Measurements from ENCODE around the gene HACL1.
A peak's percentile ranks its signal among the peaks of the same experiment; 100 is the strongest.
"Not testable (repeated sequence)": the region's sequence is repeated elsewhere in the genome, so short reads cannot be mapped to it uniquely, and the experiment has no call there.

Gene HACL1

DNA sequence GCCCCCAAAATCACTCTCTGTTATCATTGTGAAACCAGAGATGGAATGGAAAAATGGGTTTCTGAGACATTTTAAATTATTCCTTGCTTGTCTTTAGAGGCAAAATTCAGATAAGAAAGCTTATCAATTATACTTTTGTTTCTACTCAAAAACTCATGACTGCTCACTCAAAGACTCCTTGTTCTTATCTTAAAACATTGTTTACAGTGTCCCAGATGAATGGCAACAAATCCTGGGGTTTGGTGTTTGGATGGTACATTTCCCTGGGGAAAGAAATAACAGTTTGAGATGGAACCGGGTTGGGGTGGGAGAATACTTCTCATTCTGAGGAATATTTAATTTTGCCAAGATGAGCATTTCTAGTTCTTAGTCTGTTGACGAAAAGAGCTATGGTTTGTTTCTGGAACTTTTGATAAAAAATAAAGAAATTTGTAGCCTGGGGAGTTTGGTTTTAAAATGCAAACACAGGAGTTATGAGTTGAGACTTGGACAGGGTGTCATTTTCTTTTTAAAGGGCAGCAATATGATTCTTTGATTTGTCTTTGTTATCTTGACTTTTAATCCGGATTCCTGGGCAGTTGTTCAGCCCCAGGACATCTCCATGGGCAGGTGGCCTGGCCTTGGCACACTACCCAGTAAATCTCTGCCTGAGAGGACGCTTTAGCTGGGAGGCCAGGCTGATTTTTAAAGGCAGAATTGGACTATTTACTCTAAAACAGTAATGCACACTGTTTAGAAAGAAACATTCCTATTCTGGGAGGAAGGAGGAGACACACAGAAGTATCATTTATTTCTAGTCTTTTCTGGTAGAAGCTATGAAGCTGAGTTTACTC lies 32.6 kb upstream of the HACL1 start:
- DNase-seq (no peak), ATAC-seq (no peak)
- Mint-ChIP-seq H3K9me3 (no peaks in the 10 kb centered on the region), H3K27ac (peak overlapping the region; percentile 38 to 50), H3K4me1 (peaks cover 86% of the 10 kb centered on the region), H3K4me3 (peak overlapping the region in 1 of 2 donors; percentile 19), H3K27me3 (no peaks in the 10 kb centered on the region)

DNA sequence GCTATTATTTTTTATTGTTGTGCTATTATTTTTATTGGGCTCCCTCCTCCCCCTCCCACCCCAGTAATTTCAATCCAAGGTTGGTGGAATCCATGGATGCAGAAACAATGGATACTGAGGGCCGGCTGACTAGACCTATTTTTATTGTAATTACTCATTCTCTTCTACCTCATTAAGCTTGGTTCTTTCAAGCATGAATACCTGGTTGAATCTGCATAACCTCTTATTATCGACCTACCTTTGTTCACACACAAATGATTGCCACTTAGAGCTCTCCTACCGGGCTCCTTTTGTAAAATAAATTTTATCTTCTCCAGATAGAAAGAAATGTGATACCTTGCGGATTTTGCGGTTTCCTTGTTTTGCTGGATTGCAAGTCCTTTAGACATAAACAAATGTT lies 31.8 kb upstream of the HACL1 start:
- H3K4me1 Mint-ChIP-seq, result peaks cover 78% of the 10 kb centered on the region
- no peak overlapping the region for H3K4me3 Mint-ChIP-seq
- no peaks in the 10 kb centered on the region for H3K27me3 Mint-ChIP-seq
- DNase-seq (no peak), ATAC-seq (no peak)
- no peaks in the 10 kb centered on the region for H3K9me3 Mint-ChIP-seq
- H3K27ac Mint-ChIP-seq, result peak overlapping the region in 1 of 2 donors; percentile 38

DNA sequence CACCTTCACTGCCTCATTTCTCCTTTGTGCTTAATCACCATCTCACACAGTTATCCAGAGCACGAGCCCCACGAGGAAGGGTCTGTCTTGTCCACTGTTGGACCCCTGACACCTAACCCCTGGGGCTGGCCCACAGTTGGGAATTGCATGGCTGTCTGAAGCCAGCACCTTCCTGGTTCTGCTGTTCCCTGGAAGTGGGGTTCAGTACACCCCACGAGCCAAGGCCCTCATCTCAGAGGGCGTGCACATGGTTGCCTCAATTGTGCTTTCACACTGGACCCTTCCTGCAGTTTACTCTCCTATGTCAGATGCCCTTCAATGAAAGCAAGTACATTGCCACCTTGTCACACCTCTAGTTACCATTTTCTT lies 30.8 kb upstream of the HACL1 start:
- ATAC-seq (no peak), DNase-seq (no peak)
- H3K27me3 Mint-ChIP-seq, result no peaks in the 10 kb centered on the region
- no peak overlapping the region for H3K27ac Mint-ChIP-seq
- peaks cover 75% of the 10 kb centered on the region for H3K4me1 Mint-ChIP-seq
- no peaks in the 10 kb centered on the region for H3K9me3 Mint-ChIP-seq
- no peak overlapping the region for H3K4me3 Mint-ChIP-seq

DNA sequence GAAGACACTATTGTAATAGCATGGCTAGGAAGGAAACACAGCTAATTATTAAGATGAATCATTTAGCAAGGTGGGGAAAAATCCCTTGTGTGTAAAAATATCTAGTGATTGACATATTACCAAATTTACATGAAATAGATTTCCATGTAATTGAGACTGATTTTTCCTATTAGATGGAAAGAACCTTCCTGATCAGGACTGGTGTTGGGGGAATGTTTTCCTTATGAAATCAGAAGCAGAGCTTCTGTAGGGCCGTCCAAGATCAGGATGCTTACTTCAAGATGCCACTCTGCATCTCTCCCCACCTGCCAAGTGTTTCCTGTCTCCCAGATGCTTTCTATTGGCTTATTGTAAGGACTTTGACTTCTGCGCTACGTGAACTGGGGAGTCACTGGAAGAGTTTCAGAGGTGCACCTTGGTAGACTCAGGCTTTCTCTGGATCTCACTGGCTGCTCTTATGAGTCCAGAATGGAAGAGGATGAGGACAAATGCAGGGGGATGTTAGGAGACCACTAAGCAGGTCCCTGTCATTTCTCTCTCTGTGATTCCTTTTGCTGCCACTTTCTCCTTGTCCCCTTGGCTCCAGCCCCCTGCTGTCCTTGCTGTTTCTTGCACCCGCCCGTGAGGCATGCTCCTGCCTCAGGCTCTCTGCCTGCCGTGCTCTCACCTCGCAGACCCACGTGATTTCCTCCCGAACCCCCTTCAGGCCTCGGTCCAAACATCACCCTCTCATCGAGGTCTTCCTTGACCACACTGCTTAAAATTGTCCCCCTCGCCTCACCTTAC lies 30.2 kb upstream of the HACL1 start:
- Mint-ChIP-seq H3K4me3 (no peak overlapping the region), H3K4me1 (peaks cover 71% of the 10 kb centered on the region), H3K27ac (no peak overlapping the region)

DNA sequence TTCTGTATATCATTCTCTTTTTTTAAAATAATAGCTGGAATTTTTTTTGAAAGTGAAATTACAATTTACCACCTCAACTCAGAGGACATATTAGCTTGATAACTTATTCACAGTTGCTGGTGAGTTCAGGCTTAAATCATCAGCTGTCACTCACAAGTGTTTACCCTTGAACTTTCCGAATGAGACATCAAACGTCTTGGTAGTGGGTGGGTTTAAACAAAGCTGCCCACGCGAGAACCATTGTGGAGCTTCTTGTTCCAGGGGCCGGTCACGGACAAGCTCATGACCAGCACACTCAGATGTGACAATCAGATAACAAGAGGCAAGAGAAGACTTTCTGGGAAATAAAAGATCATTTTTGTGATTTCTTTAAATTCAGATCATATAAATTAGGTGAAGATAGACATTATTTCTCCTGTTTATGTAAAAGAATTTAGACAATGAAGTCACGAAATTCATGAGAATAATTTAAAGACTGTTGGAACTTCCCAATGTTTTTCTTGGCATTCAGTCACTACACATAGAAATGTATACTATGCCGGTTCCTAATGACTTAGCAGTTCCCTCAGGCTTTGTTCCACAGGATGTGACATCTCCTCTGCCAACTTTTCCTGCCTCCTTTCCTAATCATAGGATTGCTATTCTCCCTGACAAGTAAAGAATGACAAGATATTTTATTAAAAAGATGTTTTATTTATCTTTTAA lies 29.4 kb upstream of the HACL1 start:
- Mint-ChIP-seq H3K9me3 (no peaks in the 10 kb centered on the region), H3K4me3 (peak overlapping the region; percentile 34 to 75), H3K4me1 (peaks cover 63% of the 10 kb centered on the region), H3K27ac (peak overlapping the region in 1 of 2 donors; percentile 91), H3K27me3 (no peaks in the 10 kb centered on the region)
- peak; percentile 71 for ATAC-seq
- no peak for DNase-seq

More for the DNA sequence above, 30.2 kb upstream of the HACL1 start:
- DNase-seq (no peak), ATAC-seq (no peak)
- no peaks in the 10 kb centered on the region for H3K9me3 Mint-ChIP-seq
- H3K27me3 Mint-ChIP-seq, result no peaks in the 10 kb centered on the region

DNA sequence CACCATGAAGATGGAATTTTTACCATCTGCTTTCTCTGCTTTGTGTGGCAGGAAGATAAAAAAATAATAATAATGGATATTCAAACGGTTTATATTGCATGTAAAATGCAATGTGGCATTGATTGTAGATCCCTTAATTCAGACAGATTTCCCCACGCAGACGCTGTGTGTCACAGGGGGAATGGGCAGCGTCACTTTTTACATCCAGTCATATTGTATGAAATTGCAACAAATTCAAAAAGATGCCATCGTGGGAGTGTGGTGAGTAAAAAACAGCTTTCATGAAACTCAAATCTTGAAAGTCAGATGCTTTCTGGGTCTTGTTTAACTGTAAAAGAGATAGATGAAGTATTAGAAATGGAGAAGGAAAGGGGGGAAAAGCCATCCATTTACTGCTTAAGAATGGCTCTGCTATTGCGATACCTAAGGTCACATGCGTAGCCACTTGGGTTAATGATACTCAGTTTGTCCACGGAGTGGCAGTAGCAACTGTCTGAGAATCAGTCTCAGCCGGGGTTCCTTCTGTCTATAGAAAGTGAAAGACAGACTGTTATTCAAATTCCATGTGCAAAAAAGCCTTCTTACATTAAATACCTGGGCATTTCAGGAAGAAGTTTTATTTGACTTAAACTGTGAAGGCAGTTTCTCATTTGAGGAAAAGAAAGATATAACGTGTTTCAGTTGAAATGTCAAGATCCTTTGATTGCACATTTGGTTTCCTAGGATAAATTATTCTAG lies 28.7 kb upstream of the HACL1 start:
- H3K27ac Mint-ChIP-seq, result peak overlapping the region in 1 of 2 donors; percentile 91
- H3K9me3 Mint-ChIP-seq, result no peaks in the 10 kb centered on the region
- H3K4me1 Mint-ChIP-seq, result peaks cover 58% of the 10 kb centered on the region
- H3K27me3 Mint-ChIP-seq, result no peaks in the 10 kb centered on the region
- peak overlapping the region; percentile 34 to 75 for H3K4me3 Mint-ChIP-seq
- ATAC-seq (peak; percentile 98), DNase-seq (peak; percentile 51 to 73)

DNA sequence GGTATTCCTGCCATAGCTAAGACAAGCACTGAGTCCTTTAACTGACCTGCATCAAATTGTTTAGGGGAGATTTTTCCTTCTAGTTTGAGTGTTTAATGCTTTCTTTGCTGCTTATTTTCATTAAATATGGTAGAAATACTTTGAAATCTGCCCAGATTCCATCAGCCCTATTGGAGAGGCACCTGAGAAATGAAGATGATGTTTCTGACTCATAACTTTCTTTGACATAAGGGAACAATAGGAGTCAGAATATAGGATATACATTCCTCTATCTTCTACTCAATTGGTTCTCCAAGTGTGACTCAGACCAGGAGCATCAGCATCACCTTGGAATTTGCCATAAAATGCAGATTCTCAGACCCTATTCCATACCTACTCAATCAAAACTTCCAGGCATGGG lies 27.6 kb upstream of the HACL1 start:
- Mint-ChIP-seq H3K4me1 (peaks cover 60% of the 10 kb centered on the region), H3K4me3 (no peak overlapping the region), H3K27me3 (no peaks in the 10 kb centered on the region), H3K9me3 (peaks cover under 1 to 5% of the 10 kb centered on the region in 2 donors), H3K27ac (no peak overlapping the region)
- ATAC-seq (no peak), DNase-seq (no peak)

DNA sequence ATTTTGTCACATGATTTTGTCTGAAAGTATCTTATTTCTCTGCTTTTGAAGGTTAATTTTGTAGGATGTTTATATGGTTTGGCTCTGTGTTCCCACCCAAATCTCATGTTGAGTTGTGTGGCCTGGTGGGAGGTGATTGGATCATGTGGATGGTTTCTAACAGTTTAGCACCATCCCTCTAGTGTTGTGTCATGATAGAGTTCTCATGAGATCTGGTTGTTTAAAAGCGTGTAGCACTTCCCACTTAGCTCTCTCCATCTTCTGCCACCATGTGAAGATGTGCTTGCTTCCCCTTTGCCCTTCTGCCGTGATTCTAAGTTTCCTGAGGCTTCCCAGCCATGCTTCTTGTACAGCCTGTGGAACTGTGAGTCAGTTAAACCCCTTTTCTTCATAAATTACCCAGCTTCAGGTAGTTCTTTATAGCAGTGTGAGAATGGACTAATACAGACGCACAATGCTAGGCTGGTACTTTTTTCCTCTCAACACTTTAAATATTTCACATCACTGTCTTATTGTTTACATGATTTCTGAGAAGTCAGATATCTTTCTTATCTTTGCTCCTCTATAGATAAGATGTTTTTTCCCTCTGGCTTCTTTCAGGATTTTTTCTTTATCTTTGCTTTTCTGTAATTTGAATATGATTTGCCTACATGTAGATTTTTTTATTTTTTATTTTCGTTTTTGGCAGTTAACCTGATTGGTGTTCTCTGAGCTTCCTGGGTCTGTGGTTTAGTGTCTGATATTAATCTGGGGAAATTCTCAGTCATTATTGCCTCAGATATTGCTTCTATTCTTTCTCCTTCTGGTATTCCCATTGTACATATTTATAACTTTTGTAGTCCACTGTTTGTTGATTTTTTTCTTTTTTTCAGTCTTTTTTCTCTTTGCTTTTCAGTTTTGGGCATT lies 22.4 kb upstream of the HACL1 start:
- no peaks in the 10 kb centered on the region for H3K27me3 Mint-ChIP-seq
- H3K27ac Mint-ChIP-seq, result peak overlapping the region; percentile 85 to 89
- H3K9me3 Mint-ChIP-seq, result peaks cover 42 to 49% of the 10 kb centered on the region in 2 donors
- H3K4me3 Mint-ChIP-seq, result peak overlapping the region; percentile 43 to 71
- H3K4me1 Mint-ChIP-seq, result peaks cover 30% of the 10 kb centered on the region
- no peak for ATAC-seq
- no peak for DNase-seq

DNA sequence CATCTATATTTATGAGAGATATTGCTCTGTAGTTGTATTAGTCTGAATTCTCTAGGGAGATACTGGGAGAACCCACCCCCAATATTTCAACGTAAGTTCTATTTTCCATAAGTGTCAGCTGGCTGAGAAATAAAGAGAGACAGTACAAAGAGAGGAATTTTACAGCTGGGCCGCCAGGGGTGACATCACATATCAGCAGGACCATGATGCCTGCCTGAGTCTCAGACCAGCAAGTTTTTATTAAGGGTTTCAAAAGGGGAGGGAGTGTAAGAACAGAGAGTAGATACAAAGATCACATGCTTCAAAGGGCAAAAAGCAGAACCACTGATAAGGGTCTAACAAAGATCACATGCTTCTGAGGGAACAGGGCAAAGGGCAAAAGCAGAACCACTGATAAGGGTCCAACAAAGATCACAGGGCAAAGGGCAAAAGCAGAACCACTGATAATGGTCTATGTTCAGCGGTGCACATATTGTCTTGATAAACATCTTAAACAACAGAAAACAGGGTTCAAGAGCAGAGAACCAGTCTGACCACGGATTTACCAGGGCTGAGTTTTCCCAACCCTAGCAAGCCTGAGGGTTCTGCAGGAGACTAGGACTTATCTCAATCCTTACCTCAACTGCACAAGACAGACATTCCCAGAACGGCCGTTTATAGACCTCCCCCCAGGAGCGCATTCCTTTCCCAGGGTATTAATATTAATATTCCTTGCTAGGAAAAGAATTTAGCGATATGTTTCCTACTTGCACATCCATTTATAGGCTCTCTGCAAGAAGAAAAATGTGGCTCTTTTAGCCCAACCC lies 18.5 kb upstream of the HACL1 start:
- not testable (repeated sequence) for H3K27ac Mint-ChIP-seq

DNA sequence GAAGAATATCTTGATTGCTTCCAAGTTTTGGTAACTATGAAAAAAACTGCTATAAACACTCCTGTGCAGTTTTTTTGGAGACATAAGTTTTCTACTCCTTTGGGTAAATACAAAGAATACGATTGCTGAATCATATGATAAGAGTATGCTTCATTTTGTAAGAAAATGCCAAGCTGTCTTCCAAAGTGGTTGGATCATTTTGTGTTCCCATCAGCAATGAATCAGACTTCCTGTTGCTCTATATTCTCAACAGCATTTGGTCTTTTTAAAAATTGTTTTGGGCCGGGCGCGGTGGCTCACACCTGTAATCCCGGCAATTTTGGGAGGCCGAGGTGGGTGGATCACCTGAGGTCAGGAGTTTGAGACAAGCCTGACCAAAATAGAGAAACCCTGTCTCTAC lies 14.7 kb upstream of the HACL1 start:
- H3K27me3 Mint-ChIP-seq, result no peaks in the 10 kb centered on the region
- H3K9me3 Mint-ChIP-seq, result peaks cover 18 to 22% of the 10 kb centered on the region in 2 donors
- H3K4me3 Mint-ChIP-seq, result no peak overlapping the region
- H3K4me1 Mint-ChIP-seq, result no peaks in the 10 kb centered on the region
- no peak overlapping the region for H3K27ac Mint-ChIP-seq
- ATAC-seq, result no peak
- no peak for DNase-seq

More for the DNA sequence above, 18.5 kb upstream of the HACL1 start:
- H3K27me3 Mint-ChIP-seq, DNase-seq, ATAC-seq, H3K4me3 Mint-ChIP-seq: not testable (repeated sequence)
- Mint-ChIP-seq H3K4me1 (peaks cover 17% of the 10 kb centered on the region), H3K9me3 (peaks cover 45 to 49% of the 10 kb centered on the region in 2 donors)

DNA sequence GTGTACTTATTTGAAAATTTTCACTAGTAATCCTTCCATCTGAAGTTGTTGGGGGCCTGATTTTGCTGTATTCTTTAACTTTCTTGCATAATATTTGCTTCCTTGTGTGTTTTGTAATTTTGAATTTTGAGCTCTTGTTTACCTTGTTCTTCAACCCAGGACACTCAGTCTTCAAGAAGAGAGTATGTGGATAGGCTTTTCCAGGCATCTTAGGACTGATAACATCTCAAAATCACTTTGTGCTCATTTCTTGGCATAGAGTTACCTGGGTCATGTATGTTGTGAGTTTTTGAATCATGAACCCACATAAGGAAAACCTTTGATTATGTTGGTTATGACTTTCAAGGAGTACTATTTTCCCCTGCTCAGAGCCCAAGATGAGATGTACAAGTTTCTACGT lies 13.6 kb upstream of the HACL1 start:
- no peaks in the 10 kb centered on the region for H3K4me1 Mint-ChIP-seq
- ATAC-seq, result no peak
- no peaks in the 10 kb centered on the region for H3K27me3 Mint-ChIP-seq
- peaks cover 9 to 11% of the 10 kb centered on the region in 2 donors for H3K9me3 Mint-ChIP-seq
- H3K4me3 Mint-ChIP-seq, result no peak overlapping the region
- H3K27ac Mint-ChIP-seq, result no peak overlapping the region
- DNase-seq, result no peak

DNA sequence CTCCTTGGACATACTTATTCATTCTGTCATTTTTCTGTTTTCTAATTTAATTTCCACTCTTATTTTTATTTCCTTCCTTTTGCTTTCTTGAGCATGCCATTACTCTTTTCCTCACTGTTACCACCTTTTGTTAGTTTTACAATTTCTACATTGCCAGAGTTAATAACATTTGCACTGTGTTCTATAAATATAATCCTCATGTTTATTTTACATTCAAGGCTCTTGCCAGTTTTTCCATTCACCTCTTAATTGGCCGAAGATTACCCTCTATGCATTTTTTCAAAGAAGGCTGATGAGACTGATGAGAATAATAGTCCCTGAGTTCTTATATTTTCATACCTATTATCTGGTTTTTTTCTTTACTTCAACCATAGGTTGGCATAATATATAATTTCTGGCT lies 10.6 kb upstream of the HACL1 start:
- Mint-ChIP-seq H3K27ac (no peak overlapping the region), H3K4me1 (no peaks in the 10 kb centered on the region), H3K4me3 (no peak overlapping the region), H3K9me3 (no peaks in the 10 kb centered on the region), H3K27me3 (no peaks in the 10 kb centered on the region)
- DNase-seq (no peak), ATAC-seq (no peak)

DNA sequence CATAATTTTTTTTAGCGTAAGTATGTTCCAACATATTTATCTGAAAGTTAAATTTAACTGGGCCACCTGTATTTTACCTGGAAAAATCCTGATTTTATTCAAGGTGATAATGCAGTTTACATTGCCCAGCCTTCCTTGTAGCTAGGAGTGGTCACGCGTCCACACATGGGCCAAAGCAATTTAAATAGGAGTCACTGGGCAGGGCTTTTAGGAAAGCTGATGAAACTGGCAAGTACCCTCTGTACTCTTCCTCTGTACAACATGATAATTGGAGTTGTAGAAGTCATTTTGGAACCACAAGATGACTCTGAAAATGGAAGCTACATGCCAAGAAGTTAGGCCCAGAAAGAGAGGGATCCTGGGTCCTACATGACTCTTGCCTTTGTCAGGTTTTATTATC lies 9.6 kb upstream of the HACL1 start:
- no peak for ATAC-seq
- Mint-ChIP-seq H3K4me1 (no peaks in the 10 kb centered on the region), H3K9me3 (no peaks in the 10 kb centered on the region), H3K27me3 (no peaks in the 10 kb centered on the region), H3K4me3 (no peak overlapping the region), H3K27ac (no peak overlapping the region)
- no peak for DNase-seq
